ENCODE data around the gene CD300A.
"Not testable (repeated sequence)": the region's sequence is repeated elsewhere in the genome, so short reads cannot be mapped to it uniquely, and the experiment has no call there.

CD300A gene

DNA sequence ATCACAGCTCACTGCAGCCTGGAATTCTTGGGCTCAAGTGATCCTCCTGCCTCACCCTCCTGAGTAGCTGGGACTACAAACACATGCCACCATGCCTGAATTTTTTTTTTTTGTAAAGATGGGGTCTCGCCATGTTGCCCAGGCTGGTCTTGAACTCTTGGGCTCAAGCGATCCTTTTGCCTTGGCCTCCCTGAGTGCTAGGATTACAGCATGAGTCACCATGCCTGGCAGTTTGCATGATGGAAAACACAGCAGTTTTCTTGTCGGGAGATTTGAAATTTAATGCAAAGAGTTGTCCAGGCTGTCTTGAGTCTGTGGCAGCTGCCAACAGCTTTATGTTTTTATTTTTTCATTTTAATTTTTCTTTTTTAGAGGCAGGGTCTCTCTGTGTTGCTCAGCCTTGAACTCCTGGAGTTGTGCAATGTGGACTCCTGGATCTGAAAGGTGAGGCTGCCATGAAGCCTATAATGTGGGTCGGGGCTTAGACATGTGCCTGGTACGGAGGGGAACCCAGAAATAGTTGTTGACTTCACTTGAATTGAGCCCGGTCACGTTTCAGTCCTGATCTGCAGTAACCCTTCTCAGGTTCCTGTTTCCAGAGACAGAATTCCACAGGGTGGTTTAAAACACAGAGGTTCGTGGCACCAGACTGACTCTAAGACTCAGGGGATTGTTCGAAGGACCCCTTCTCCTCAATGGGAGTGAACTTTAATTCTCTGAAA lies 18.7 kb downstream of the CD300A start:
- no peak for DNase-seq

DNA sequence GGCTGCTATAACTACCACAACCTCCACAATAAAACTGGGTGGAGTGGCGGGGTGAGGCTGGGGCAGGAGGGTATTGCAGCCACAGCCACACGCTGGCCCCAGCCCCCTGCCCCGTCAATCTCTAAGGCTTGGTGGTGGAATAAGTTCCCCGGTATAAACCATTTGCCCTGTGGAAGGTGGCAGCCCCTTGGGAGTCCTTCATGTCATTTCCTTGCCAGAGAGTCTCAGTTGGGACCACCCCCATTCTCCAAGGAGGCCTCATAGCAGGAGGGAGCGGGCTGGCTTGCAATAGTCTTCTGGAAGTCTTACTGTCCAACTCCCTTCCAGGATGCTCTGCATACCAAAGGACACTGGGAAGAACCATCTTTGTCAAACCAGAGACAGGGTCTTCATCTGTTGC lies 19.4 kb downstream of the CD300A start:
- no peak for DNase-seq

DNA sequence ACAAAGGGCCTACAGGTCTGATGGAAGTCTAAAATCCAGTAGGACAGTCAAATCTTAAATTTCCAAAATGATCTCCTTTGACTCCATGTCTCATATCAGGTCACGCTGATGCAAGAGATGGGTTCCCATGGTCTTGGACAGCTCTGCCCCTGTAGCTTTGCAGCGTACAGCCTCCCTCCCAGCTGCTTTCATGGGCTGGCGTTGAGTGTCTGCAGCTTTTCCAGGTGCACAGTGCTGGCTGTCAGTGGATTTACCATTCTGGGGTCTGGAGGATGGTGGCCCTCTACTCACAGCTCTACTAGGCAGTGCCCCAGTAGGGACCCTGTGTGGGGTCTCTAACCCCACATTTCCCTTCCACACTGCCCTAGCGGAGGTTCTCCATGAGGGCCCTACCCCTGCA lies 21.8 kb downstream of the CD300A start:
- not testable (repeated sequence) for DNase-seq

DNA sequence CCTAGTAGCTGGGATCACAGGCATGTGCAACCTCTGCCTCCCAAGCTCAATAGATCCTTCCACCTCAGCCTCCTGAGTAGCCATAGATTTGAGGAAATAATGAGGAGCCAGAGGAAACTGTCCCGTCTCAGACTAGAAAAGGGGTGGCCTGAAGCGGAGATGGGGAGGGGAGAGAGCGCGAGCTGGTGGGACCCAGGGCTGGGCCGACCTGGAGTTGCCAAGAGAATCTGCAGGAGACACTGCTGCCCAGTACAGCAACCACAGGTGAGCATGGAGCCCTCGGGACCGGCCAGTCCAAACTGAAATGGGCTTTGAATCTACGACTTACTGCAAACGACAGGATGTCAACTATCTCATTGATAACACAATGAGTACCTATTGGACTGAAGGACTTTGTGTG lies 24.3 kb downstream of the CD300A start:
- no peak for DNase-seq

DNA sequence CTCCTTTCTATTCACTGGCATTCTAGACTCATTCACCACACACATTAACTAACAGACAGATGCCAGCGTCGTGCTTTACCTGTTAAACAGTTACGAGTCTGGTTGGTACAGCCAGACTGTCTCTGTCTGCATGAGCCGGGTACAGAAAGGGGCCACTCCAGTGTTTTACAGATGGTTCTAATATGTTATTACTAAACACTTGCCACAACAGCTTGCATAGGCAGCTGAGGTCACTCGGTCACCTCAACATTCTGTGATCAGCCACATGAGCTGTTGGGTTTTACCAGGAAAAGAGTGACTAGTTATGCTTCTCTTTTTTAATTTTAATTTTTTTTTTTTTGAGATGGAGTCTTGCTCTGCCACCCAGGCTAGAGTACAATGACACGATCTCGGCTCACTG lies 25.2 kb downstream of the CD300A start:
- DNase-seq = no peak

DNA sequence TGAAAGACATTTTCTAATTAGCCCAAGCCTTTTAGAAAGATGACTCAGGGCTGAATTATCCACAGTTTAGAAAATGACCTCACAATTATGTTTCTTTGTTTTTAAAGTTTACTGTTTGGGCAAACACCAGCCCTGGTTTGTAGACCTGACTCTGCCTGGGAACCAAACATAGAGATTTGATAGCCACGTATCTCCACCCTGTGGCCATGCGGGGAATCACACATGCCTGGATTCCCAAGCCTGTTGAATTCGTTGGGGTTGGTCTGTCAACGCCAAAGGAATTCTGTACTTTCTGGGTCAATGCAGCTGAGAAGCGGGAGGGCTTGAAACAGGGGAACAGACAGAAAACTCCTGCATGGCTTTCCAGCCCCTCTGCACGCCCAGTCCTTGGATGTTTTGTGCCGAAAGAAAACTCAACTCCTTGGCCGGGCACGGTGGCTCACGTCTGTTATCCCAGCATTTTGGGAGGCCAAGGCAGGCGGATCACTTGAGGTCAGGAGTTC lies 26.9 kb downstream of the CD300A start:
- peak; percentile 80 for DNase-seq

DNA sequence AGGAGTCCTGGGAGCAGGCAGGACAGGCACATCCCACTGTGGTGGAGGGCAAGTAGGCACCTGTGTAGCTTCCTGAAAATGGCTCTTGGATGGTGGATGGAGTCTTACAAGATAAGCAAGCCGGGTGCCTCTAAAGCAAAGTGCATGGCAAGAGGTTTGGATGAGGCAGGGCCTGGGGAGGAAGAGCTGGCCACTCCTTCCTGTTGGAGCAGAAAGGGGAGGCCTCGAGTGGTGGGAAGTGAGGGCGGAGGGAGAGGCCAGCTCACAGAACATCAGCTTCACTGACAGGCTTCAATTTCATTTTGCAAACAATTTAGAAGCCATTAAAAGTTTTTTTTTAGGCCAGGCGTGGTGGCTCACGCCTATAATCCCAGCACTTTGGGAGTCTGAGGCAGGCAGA lies 31.0 kb downstream of the CD300A start:
- no peak for DNase-seq

DNA sequence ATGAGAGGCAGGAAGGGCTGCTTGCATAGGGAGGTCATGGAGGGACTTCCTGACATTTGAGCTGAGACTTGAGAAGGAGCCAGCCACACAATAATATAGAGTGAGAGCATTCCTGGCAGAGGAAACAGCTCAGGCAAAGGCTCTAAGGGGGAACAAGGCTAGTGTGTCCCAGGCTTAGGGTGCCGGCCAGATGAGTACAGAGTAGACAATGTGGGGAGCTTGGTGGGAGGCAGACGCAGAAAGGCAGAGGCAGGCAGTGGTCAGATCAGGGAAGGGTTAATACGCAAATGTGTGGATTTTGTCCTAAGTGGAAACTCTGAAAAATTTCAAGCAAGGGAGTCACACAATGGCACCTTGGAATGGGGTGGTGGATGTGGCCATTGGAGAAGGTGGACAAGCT lies 33.6 kb downstream of the CD300A start:
- DNase-seq = no peak

DNA sequence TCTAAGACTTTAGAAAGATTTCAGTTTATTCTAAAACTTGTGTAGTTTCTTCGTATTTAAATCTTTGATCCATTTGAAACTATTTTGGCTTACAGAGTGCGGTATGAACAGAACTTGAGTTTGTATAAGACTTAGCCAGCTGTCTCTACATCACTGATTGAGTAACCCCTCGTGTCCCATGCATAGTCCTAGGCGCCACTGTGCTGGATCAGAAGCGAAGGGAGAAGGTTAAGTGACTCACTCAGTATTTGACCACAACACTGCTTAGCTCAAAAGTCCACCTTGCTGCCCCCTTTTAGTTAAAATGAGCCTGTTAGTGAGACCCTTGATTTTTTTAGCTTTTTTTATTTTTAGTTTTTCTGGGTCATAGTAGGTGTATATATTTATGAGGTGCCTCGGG lies 36.4 kb downstream of the CD300A start:
- no peak for DNase-seq

DNA sequence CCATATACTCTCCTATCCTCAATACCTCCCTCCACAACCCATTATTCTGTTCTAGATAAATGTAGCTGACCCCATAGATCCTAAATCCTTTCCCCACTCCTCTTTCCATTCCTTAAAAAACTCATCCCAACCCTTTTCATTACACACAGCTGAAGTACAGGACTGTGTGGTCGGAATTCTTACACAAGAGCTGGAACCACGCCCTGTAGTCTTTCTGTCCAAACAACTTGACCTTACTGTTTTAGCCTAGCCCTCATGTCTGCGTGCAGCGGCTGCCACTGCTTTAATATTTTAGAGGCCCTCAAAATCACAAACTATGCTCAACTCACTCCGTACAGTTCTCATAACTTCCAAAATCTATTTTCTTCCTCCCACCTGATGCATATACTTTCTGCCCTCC lies 37.5 kb downstream of the CD300A start:
- not testable (repeated sequence) for DNase-seq

DNA sequence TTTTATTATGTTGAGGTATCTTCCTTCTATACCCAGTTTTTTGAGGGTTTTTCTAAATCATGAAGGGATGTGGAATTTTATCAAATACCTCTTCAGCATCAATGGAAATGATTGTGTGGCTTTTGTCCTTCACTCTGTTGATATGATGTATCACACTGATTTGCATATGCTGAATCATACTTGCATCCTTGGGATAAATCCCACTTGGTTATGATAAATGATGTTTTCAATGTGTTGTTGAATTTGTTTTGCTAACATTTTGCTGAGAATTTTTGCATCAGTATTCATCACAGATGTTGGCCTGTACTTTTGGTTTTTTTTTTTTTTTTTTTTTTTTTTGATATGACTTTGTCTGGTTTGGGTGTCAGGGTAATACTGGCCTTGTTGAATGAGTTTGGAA lies 41.7 kb downstream of the CD300A start:
- no peak for DNase-seq

DNA sequence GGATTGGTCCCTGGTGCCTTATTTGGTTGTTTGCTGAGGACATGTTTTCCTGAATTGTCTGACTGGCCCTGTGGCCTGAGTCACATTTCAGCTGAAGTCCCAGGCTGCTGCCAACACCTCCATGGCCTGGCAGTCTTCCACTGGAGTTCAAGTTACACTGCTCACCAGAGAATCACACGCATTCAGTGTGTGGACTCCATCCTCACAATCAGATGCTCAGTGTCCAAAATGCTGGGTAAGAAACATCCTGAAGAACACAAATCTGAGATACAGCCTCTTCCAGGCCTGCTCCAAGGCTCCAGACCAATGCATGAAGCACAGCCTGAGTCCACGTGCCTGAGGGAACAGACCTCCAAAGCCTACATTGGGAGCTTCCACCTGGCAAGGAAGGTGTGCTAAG lies 45.6 kb downstream of the CD300A start:
- DNase-seq = no peak

DNA sequence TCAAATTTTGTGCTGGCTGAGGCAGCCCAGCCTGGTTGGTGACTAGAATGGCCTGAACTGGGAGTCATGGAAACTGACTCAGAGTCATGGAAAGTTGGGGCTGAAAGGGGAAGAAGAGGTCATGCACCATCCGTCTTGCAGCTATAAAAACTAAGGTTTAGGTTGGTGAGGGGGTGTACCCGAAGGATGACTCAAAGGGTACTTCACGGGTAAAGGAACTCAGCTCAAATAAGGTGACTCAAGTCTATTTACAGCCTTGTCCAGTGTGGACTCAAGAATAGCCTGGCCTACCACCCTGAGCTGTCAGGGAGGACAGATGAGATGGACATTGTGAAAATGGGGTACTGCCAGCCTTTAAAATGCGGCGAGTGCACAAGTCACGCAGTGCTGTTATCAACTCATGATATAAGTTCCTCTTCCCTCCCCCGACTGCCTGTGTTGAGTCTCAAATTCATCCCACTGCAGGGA lies 46.2 kb downstream of the CD300A start:
- DNase-seq = peak; percentile 14

DNA sequence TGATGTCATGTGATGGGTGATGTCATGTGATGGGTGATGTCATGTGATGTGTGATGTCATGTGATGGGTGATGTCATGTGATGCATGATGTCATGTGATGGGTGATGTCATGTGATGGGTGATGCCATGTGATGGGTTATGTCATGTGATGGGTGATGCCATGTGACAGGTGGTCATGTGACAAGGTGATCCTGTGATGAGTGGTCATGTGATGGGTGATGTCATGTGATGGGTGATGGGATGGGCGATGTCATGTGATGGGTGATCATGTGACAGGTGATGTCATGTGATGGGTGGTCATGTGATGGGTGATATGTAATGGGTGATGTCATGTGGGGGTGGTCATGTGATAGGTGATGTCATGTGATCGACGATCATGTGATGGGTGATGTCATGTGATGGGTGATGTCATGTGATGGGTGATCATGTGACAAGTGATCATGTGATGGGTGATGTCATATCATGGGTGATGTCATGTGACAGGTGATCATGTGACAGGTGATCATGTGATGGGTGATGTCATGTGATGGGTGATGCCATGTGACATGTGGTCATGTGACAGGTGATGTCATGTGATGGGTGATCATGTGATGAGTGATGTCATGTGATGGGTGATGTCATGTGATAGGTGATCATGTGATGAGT lies 47.7 kb downstream of the CD300A start:
- DNase-seq = peak; percentile 58

DNA sequence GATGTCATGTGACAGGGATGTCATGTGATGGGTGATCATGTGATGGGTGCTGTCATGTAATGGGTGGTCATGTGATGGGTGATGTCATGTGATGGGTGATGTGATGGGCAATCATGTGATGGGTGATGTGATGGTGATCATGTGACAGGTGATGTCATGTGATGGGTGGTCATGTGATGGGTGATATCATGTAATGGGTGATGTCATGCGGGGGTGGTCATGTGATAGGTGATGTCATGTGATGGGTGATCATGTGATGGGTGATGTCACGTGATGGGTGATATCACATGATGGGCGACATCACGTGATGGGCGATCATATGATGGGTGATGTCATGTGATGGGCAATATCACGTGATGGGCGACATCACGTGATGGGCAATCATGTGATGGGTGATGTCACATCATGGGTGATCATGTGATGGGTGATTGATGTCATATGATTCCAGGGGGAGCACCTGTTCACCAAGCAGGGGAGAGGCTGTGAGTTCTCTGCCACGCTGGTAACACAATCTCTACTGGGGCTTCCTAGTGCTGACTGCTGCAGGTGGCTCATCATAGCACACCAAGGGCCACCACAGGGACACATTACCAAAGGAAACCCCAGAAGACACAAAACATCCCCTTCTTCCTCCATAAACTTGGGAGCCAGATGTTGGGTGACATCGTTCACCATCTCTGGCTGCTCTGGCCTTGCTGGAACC lies 48.3 kb downstream of the CD300A start:
- DNase-seq = no peak

DNA sequence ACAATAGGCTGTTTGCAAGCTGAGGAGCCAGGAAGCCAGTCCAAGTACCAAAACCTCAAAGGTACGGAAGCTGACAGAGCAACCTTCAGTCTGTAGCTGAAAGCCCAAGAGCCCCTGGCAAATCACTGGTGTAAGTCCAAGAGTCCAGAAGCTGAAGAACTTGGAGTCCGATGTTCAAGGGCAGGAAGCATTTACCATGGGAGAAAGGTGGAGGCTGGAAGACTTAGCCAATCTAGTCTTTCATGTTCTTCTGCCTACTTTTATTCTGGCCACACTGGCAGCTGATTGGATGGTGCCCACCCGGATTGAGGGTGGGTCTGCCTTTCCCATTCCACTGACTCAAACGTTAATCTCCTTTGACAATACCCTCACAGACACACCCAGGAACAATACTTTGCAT lies 49.5 kb downstream of the CD300A start:
- no peak for DNase-seq

DNA sequence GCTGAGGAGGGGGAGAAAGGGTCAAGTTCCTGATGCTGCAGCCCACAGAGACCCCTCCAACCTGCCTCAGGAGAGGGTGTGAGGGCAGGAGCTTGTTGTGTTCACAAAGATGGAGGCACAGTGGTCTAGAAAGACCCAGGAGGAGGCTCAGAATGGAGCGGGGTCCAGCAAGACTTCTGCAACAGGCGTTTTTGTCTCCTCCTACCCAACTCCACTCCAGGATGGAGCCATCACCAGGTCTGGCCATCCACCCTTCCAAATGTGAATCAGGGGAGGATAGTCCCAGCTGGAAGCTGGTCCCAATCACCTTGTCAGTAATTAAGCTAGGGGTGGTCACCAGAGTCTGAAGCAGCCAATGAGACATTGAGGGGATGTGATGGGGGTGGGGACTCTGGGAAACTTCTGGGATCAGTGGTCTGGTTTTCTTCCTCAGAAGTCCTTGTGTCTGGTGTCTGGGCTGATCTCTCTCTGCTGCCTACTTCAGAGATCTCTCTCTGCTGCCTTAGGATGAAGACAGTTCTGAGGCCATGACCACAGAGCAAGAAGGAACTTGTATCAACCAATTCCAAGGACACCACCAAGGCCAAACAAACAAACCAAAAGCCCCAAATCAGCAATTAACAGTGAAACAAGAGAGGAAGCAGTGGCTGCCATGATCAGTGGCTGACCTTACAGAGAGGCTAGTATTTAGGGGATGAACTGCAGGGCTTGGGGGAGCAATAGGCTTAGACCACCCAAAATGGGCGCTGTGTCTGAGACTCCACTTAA lies 50.3 kb downstream of the CD300A start:
- DNase-seq = no peak

DNA sequence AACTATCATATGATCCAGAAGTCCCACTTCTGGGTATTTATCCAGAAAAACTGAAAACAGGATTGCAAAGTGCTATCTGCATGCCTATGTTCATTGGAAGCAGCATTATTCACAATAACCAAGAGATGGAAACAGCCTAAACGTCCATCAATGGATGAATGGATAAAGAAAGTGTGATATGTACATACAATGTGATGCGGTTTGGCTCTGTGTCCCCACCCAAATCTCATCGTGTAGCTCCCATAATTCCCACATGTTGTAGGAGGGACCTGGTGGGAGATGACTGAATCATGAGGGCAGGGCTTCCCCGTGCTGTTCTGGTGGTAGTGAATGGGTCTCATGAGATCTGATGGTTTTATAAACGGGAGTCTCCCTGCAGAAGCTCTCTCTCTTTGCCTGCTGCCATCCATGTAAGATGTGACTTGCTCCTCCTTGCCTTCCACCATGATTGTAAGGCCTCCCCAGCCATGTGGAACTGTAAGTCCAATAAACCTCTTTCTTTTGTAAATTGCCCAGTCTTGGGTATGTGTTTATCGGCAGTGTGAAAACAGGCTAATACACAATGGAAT lies 52.1 kb downstream of the CD300A start:
- DNase-seq = not testable (repeated sequence)

DNA sequence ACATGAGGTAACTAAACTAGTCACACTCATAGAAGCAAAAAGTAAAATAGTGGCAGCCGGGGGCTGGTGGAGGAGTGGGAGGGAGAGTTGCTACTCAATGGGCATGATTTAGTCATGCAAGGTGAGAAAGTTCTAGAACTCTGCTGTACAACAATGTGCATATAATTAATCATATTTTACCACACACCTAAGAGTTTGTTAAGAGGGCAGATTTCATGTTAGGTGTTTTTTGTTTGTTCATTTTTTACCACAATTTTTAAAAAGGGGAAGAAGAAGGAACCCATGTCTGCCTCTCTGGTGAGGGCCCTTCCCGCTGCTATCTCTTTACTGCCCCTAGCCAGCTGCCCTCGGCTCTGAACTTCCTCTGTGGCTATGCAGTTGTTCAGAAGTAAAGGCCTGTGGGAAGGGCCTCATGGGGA lies 53.6 kb downstream of the CD300A start:
- peak; percentile 18 for DNase-seq

DNA sequence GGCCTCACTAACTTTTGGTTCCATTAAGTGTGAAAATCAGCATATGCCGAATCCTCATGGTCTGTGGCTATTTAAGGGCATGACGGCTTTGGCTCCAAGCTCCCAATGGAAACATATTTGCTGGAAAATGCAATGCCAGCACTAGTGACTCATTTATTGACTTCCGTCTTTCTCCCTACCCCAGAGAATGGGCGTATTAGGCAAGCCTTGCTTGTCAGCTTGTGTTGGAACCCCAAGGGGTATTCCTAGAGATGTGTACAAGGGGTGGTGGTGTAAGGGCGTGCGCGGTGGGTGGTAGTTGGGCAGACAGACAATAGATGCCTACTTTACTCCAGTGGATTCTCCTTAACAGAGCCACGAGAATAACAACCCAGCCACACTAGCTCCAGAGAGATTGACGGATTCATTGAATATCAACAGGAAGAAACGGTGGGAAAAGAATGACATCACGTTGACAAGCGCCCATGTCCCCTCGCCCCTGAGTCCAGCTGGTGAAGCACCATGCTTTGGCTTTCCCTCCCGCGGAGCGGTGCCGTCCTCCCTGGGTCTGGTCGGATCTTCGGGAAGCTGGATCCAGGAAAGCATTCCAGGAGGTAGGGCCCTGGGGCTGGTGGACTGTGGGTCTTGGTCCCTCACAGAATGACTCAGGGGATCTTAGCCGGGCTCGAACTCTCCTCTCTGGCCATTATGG lies 54.5 kb downstream of the CD300A start:
- DNase-seq = no peak

DNA sequence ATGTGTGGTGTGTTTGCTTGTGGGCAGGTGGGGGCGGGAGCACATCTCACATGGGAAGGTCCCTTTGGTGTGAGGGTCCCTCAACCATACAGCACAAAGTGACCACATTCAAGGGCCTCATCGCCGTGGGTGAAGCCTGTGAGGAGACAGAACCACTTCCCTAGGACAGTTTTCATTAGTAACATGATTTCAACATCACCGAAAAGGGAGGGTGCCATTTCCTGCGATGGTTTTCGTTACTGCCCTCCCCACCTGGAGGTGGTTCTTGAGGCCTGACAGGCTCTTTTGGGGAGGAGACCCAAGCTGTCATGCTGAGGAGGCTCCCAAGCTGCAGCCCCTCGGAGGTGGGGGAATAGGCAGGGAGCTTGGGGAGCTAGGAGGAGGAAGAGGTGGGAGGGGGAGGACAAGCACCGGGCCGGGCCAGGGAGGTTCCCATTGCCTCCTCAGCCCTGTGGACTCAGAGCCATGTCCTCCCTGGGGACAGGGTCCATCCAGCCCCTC lies 55.3 kb downstream of the CD300A start:
- no peak for DNase-seq
